ENCODE results near the gene ADIPOQ.

GRCh38 chr3:186832276-186832675 lies 10.2 kb upstream of the ADIPOQ start:
- TF ChIP-seq, protein P1, sequence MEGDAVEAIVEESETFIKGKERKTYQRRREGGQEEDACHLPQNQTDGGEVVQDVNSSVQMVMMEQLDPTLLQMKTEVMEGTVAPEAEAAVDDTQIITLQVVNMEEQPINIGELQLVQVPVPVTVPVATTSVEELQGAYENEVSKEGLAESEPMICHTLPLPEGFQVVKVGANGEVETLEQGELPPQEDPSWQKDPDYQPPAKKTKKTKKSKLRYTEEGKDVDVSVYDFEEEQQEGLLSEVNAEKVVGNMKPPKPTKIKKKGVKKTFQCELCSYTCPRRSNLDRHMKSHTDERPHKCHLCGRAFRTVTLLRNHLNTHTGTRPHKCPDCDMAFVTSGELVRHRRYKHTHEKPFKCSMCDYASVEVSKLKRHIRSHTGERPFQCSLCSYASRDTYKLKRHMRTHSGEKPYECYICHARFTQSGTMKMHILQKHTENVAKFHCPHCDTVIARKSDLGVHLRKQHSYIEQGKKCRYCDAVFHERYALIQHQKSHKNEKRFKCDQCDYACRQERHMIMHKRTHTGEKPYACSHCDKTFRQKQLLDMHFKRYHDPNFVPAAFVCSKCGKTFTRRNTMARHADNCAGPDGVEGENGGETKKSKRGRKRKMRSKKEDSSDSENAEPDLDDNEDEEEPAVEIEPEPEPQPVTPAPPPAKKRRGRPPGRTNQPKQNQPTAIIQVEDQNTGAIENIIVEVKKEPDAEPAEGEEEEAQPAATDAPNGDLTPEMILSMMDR (IDR thresholded peaks at IDR 0.05), result no peak
- no peak for TF ChIP-seq EZH2phosphoT487 (IDR thresholded peaks at IDR 0.05)
- no peak for TF ChIP-seq EZH2 (IDR thresholded peaks at IDR 0.05)

Data from neural progenitor cell (in vitro differentiated cells).